NCI-H2227 treated with DMSO at 0.1 percent for 48 hours (cell line): Measurements from ENCODE around the gene SLC29A1.
A peak's percentile ranks its signal among the peaks of the same experiment; 100 is the strongest.

Source experiments
- DNase-seq: peaks from one replicate; lab custom pipeline; 2025; lab: John Stamatoyannopoulos, UW

SLC29A1 gene

DNA sequence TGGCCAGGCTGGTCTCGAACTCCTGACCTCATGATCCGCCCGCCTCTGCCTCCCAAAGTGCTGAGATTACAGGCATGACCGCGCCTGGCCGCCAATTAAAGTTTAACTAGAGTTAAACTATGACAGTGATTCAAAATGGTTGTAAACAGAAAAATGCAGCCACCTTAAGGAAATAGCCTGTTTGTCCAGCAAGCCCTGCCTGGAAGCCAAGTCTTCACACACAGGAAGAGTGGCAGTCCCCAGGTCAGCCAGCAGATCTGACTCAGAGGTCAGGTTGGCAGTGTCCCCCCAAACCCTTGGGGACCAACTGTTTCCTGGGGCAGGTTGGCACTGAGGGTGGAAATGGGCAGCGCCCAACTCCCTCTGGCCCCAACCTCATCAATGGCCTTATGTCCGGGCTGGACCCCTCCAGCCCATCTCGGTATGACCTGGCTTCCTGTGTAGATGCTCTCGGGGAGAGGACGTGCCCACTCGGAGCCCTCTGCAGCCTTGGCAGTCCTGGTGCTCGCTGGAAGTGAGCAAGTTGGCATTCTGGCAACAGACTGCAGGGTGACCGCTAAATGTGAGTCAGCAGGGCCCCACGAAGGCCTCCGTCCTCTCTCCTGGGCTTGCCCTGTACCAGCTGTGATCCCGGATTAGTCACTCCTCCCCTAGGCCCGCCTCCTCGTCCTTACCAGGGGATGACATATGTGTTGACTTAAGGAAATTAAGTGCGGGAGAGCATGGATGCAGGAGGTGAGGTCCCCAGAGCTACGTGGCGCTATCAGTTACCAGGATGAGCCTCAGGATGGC, 13.8 kb downstream of the SLC29A1 start:
- peak; percentile 65 for DNase-seq

DNA sequence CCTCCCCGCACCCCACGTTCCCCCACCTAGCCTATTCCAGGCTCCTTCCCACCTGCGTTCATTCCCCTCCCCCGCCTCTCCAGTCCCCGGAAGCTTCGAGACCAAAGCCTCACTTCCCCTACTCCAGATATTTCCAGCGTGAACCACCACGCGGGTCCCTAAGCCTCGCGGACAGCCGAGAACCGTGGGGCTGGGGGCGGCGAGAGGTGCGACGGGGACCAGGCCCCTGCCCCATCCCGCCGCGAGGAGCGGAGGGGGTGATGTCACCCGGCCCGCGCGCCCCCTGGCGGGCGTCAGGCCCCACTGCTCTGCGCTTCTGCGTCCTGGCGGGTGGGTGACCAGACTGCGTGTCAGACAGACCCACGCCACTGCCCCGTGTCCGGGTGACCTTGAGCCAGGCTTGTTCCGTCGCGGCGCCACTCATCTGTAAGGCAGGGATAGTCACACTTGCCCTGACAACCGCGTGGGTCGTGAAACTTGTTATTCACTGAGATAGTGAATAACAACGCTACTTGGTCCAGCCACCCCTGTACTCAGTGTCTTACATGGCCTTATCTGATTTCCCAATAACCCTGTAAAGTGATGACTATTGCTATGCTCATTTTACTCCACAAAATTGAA, 14.5 kb downstream of the SLC29A1 start:
- peak; percentile 59 for DNase-seq

GRCh38 chr6:44238687-44239350, 15.4 kb downstream of the SLC29A1 start:
- DNase-seq, result no peak

DNA sequence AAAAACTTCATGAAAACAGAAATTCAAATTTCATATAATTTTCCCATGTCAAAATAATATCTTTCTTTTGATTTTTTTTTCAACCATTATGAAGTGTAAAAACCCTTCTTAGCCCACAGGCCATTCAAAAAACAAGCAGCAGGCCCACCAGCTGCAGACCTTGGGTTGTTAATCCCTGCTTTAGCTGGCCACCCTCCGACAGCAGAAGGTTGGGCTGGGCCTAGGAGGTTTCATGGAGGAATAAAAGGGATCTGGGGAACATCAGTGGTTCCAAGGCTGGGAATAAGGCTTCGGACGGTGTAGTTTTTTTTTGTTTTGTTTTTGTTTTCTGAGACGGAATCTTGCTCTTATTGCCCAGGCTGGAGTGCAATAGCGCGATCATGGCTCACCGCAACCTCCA, 19.9 kb downstream of the SLC29A1 start:
- DNase-seq, result no peak

GRCh38 chr6:44245391-44245911, 22.1 kb downstream of the SLC29A1 start:
- DNase-seq, result no peak

GRCh38 chr6:44245912-44246662, 22.7 kb downstream of the SLC29A1 start:
- peak; percentile 76 for DNase-seq

DNA sequence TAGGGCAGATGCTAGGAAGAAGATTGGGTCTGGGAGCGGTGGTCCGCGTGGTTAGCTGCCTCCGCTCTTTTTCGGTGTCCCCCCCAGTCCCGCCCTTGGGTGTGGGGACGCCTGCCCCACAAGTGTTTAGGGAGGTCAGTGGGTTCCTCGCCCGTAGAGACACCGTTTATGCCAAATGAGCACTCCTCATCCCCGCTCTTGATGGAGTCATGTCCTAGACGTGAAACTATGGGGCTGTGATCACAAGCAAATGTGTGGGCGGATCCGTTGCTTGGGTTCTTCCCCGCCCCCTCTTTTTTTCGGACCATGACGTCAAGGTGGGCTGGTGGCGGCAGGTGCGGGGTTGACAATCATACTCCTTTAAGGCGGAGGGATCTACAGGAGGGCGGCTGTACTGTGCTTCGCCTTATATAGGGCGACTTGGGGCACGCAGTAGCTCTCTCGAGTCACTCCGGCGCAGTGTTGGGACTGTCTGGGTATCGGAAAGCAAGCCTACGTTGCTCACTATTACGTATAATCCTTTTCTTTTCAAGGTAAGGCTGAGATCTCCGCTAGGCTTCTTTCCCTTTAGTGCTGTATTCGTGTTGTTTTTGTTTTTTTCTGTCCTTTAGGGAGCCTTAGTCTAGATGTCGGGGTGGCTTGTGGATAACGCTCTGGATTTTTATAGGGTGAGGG, 23.4 kb downstream of the SLC29A1 start, which contains the start of gene HSP90AB1:
TSS of gene HSP90AB1 (plus strand) at position 439 of the 675 bp plus-strand sequence. CDS start 1,529 bp downstream, outside the sequence.
- DNase-seq, result peak; percentile 88

DNA sequence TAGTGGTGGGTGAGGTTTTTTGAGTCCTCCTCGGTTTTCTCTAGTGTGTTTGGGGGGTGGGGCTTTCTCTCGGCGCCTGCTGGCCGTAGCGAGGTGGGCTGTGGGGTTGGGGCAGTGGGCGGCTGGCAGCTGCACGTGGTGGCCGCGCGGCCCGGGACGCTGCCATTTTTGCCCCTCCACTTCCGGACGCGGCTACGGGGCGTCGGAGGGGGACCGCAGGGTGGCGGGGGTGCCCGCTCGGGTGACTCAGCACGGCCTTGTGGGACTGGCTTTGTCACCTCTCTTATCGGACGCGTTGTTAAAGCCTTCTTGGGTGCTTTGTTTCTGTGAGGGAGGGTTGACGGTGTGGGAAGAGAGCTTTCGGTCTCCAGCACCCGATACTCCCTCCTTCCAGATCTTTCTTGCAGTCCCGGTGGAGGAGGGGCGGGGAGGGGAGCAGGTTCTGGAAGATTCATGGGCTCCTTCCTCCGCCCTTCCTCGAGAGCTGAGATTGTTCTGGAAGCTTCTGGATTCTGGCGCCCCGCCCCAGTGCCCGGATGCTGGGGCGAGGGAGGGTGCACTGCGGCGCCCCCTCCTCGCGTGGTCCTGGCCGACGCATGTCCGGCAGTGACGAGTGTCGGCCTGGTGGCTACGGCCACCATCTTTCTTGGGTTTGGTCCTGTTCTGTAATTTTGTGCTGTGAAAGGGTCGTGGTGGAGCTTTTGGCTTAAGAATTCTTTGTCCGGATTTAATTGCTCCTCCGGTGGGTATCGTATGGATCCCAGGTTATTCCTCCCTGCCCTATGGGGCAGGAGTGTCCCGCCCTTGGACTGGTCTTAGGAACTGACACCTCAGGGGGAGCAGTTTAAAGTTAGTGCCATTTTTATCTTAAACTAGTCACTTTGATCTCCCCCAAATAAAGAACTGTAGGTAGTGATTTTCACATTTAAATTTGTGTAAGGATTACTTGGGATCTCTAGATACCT, 24.2 kb downstream of the SLC29A1 start:
- no peak for DNase-seq

DNA sequence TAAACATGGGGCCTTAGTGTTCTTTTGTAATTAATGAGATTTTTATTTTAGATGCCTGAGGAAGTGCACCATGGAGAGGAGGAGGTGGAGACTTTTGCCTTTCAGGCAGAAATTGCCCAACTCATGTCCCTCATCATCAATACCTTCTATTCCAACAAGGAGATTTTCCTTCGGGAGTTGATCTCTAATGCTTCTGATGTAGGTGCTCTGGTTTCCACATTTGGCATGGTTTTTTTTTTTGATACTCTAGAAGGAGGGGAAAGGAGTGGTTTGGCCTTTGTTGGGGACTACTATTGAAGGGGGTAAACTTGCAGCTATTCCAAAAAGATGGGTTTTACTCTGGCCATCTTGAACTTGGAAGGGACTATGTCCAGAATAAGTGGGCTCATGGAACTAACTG, 25.2 kb downstream of the SLC29A1 start:
- no peak for DNase-seq

DNA sequence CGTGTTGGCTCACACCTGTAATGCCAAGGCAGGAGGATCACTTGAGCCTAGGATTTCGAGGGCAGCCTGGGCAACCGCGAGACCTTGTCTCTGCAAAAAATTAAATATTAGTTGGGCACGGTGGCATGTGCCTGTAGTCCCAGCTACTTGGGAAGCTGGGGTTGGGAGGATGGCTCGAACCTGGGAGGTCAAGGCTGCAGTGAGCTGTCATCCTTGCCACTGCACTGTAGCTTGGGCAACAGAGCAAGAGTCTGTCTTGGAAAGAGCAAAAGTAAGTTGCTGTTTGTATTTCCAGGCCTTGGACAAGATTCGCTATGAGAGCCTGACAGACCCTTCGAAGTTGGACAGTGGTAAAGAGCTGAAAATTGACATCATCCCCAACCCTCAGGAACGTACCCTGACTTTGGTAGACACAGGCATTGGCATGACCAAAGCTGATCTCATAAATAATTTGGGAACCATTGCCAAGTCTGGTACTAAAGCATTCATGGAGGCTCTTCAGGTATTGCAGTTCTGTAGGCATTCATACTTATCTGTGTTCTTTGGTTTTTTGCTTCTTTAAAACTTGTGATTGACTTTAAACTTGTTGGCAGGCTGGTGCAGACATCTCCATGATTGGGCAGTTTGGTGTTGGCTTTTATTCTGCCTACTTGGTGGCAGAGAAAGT, 25.8 kb downstream of the SLC29A1 start:
- no peak for DNase-seq

- no peak for DNase-seq
Measured at GRCh38 chr6:44250067-44250717, 26.8 kb downstream of the SLC29A1 start.

- DNase-seq, result no peak
Measured at GRCh38 chr6:44250718-44251123, 27.3 kb downstream of the SLC29A1 start.

DNA sequence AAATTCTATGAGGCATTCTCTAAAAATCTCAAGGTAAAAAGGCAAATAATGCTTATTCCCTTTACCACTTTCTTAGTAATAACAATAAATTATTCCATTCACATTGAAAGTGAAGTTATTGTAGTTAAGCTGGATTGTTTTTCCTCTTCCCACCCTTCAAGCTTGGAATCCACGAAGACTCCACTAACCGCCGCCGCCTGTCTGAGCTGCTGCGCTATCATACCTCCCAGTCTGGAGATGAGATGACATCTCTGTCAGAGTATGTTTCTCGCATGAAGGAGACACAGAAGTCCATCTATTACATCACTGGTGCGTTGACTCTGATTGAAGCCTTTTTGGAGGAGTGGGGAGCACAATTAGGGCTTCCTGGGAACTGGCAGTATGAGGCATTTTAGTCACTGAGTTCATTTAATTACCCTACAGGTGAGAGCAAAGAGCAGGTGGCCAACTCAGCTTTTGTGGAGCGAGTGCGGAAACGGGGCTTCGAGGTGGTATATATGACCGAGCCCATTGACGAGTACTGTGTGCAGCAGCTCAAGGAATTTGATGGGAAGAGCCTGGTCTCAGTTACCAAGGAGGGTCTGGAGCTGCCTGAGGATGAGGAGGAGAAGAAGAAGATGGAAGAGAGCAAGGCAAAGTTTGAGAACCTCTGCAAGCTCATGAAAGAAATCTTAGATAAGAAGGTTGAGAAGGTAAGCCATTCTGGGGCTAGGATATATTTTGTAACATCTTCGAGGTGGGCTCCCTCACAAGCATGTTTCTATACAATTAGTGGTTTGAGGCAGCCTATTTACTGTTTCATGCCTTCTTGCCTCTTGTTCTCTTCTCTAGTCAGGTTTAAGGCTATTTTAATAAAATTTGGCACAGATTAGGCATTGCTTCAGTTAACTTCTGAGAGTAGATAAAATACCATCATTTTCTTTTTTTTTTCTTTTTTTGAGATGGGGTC, 28.5 kb downstream of the SLC29A1 start:
- no peak for DNase-seq

- no peak for DNase-seq
Measured at GRCh38 chr6:44253307-44254101, 30.1 kb downstream of the SLC29A1 start.

- DNase-seq, result no peak
Measured at GRCh38 chr6:44254191-44255104, 31.1 kb downstream of the SLC29A1 start.
